Astrocyte of the cerebellum (primary cell): ENCODE measurements around the gene KIRREL3.
"Not testable (repeated sequence)": the region's sequence is repeated elsewhere in the genome, so short reads cannot be mapped to it uniquely, and the experiment has no call there.

Experiments
- DNase-seq: peaks from one replicate; pipeline ENCODE4 v3.0.0-alpha.2; 2011; ENCODE audit warnings: low read depth
- H3K4me3 ChIP-seq: 2 replicates; pipeline ENCODE4 v1.5.1; 2011; ENCODE audit warnings: mild to moderate bottlenecking, low read depth, low read length, moderate library complexity
- in situ Hi-C: cut with HindIII; loops from 2 replicates; pipeline ENCODE4 v1.10.0; 2017; ENCODE audit warnings: low sequenced_read_pairs
- TF ChIP-seq, protein P1 (sequence below): IDR thresholded peaks from 2 replicates; pipeline ENCODE4 v1.5.1; 2012; ENCODE audit warnings: low read length, low read depth, moderate library complexity, mild to moderate bottlenecking; ENCODE audit errors: missing control alignments

The KIRREL3 gene

DNA sequence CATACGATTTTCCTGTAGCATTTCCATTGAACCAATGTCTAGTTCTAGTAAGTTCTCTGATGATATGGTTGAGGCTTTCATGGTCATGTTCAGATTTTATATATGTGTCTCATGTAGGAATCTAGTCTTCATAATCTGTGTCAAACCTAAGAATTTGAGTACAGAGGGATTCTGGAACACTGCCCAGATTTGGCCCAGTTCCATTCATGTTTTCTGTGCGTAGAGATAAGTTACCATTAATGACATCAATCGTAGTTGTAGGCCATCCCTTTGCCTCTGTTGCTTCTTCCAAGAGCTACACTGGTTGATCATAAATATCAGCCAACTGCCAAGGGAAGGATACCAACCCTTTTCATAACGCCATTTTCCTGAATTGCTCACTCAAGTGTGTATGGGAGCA is 621.8 kb downstream of the KIRREL3 start:
- TF ChIP-seq, protein P1, sequence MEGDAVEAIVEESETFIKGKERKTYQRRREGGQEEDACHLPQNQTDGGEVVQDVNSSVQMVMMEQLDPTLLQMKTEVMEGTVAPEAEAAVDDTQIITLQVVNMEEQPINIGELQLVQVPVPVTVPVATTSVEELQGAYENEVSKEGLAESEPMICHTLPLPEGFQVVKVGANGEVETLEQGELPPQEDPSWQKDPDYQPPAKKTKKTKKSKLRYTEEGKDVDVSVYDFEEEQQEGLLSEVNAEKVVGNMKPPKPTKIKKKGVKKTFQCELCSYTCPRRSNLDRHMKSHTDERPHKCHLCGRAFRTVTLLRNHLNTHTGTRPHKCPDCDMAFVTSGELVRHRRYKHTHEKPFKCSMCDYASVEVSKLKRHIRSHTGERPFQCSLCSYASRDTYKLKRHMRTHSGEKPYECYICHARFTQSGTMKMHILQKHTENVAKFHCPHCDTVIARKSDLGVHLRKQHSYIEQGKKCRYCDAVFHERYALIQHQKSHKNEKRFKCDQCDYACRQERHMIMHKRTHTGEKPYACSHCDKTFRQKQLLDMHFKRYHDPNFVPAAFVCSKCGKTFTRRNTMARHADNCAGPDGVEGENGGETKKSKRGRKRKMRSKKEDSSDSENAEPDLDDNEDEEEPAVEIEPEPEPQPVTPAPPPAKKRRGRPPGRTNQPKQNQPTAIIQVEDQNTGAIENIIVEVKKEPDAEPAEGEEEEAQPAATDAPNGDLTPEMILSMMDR = no peak
- DNase-seq = no peak
- in situ Hi-C loops = no loop called here
- no peak overlapping the region for H3K4me3 ChIP-seq

DNA sequence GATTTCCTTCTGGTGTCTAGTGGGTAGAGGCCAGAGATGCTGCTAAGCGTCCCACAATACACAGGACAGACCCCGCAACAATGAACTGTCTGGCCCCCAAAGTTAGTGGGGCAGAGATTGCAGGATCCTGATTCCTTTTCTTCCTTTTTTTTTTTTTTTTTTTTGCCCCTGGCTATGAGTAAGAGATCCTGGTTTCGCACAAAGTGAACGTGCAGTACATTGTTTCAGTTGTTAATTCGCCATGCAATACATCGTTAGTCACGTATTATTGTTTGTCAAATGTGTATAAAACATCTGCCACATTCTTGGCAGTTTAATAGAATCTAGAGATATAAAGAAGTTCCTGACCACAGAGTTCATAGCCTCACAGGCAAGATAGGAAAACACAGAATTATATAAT is 624.8 kb downstream of the KIRREL3 start:
- peak; percentile 34 for DNase-seq
- in situ Hi-C loops = no loop called here
- TF ChIP-seq, protein P1 = no peak
- H3K4me3 ChIP-seq = no peak overlapping the region

DNA sequence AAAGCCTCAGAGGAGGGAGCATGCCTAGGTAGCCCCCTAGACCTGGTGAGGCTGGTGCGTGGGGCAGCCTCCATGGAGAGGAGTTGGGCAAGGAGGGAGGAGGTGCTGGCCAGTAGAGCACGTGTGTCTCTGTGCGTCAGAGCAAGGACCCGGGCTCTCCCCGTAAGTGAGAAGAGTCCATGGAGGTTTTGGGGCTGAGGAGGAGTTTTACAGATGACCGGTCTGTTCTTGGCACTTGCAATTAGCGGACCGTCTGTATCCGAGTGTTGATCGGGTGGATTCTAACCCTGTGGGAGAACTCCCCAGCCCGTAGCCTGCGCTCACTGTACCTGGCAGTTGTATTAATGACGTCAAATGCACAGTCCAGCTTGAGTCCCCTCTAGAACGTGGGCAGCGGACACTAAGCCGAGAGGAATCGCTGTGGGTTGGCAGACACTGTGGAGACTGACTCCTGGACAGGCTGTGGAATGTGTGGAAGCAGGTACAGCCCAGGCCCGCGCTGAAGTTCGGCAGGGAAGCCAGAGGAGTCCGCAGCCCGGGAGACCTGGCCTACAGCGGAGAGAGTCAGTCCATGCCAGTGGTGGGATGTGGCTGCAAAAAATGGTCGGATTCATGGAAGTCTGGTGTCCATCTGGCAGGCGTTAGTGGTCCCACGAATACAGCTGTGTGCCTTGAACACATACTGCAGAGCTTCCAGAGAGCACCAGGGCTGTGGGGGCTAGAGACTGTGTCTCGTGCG is 625.8 kb downstream of the KIRREL3 start:
- in situ Hi-C loops, H3K4me3 ChIP-seq, DNase-seq: not testable (repeated sequence)

DNA sequence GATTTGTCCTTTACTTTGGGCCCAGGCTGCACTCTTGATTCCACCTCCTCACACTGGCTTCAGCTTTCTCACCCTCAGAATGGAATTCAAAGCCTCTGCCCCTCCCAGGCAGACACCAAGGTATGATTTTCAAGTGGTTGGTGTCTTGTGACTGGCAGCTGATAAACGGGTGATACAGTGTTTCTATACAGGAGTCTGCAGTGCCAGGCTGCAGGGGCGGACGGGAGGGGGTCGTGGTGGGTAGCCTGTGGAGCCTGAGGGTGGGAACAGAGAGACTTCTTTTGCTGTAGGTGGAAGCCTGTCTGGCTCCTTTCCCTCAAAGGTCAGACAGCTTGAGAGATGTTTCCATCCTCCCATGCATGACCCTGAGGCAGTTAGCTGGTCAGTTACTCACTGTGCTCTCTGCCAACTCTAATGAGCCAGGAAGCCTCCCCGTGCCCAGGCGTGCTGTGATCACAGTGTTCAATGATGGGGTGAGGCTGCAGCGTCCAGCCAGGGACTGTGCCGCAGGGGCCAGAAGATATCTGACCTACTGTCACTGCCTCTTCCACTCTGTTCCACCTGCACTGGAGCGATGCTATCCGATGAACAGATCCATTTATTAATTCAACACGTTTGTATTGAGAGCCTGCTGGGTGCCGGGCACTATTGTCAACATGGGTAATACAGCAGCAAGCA is 627.0 kb downstream of the KIRREL3 start:
- in situ Hi-C loops, H3K4me3 ChIP-seq, DNase-seq: not testable (repeated sequence)
